Heart right ventricle (tissue), 16 donors: ENCODE measurements around the gene ACTG2. TPM values are rescaled to one million over a fixed set of nuclear protein-coding genes. Genes with fewer than 3 reads are reported as not detected.

Experiments
- ATAC-seq, 8 donors: fragments of 200-7000 bp; cut with Tn5 transposase; one replicate each; pipeline ENCODE4 v1.9.1; 2020; ENCODE audit warnings: mild to moderate bottlenecking in 8 of 8, moderate library complexity in 8 of 8, moderate number of reproducible peaks in 1 of 8
- DNase-seq, 2 donors: peaks; one replicate each; pipeline ENCODE4 v3.0.0-alpha.2; 2020
- H3K27ac ChIP-seq, 10 donors: fragments of 200-600 bp; sonication (generic) in 2 of 10; one replicate each; pipeline versions ENCODE4 v1.5.0 to v1.8.0; 2020 to 2022; ENCODE audit warnings: mild to moderate bottlenecking in 3 of 10
- H3K27me3 ChIP-seq, 7 donors: fragments of 200-600 bp; one replicate each; pipeline ENCODE4 v1.8.0; 2021 to 2022; ENCODE audit warnings: mild to moderate bottlenecking in 2 of 7
- H3K36me3 ChIP-seq, 9 donors: fragments of 200-600 bp; sonication (generic) in 1 of 9; one replicate each; pipeline versions ENCODE4 v1.5.0 to v1.8.0; 2020 to 2022; ENCODE audit warnings: mild to moderate bottlenecking in 2 of 9
- H3K4me1 ChIP-seq, 9 donors: fragments of 200-600 bp; sonication (generic) in 1 of 9; one replicate each; pipeline versions ENCODE4 v1.5.0 to v1.8.0; 2020 to 2022; ENCODE audit warnings: mild to moderate bottlenecking in 4 of 9
- H3K4me3 ChIP-seq, 10 donors: fragments of 200-600 bp; sonication (generic) in 2 of 10; one replicate each; pipeline versions ENCODE4 v1.5.0 to v1.8.0; 2020 to 2022; ENCODE audit warnings: mild to moderate bottlenecking in 7 of 10, moderate library complexity in 2 of 10
- H3K9me3 ChIP-seq, 11 donors: fragments of 200-600 bp in 10 of 11; sonication (generic) in 2 of 11; one replicate each; pipeline versions ENCODE4 v1.5.0 to v1.8.0; 2013 to 2022; ENCODE audit warnings: mild to moderate bottlenecking in 2 of 11, control low read depth in 1 of 11, moderate library complexity in 1 of 11
- WGBS, 2 donors: extraction: QIAGEN DNeasy Blood & Tissue Kit; methylation state at CpG; one replicate each; pipeline ENCODE4 v1.1.7; 2013; ENCODE audit warnings: inconsistent platforms in 1 of 2; 5-methylcytosine and 5-hydroxymethylcytosine counted together
- intact Hi-C, 10 donors: fragments of 100-400 bp; cut with DNase I; formaldehyde crosslinking; loops; one replicate each; pipeline versions ENCODE4 v1.11.1 to v1.14.2; 2022
- polyA plus RNA-seq, 2 donors: library from polyadenylated mRNA; stranded (reverse); fragments of 200-250 nt; gene quantifications; one replicate each; pipeline ENCODE4 v1.2.3, GENCODE V29; 2013
- total RNA-seq, 10 donors: library from RNA; stranded (reverse); fragmentation: NEBNext Ultra II Directional in 3 of 10; extraction: Animal tissue kit (Norgen Biotek cat#: 25700) in 3 of 10; gene quantifications; one replicate each; pipeline versions ENCODE4 v1.2.1 to v1.2.4, GENCODE V29; 2021 to 2023
- TF ChIP-seq, protein P1 (sequence below), 9 donors: fragments of 200-600 bp; sonication (generic) in 2 of 9; IDR thresholded peaks; one replicate each; pipeline versions ENCODE4 v1.5.0 to v1.8.0; 2021 to 2022; ENCODE audit warnings: antibody characterized with exemption in 9 of 9, mild to moderate bottlenecking in 5 of 9, moderate library complexity in 1 of 9
- donor health status: Arrhythmogenic right ventricular cardiomyopathy.
- donor health status: ischemic (EF 13 %, LVEDD 7.1; RV severe dilation, severe dysfunction).
- donor health status: healthy with polysubstance abuse.
- donor health status: DM: no; HTN: yes; CAD: no.
- donor health status: DM: no; HTN: no; CAD: no.
- donor health status: ischemic (EF 25% LVEDD 6.9; RV normal size, moderate dysfunction).
- donor health status: ischemic (EF 25% LVEDD 5.7; RV mildly dilated, moderate dysfunction).
- donor health status: healthy.
- donor health status: DM: yes; HTN: yes; CAD: no.
- donor health status: Ischemic cardiomyopathy.
- donor health status: ischemic (EF 35%, LVEDD 5.7; RV mildly dilated, moderate dysfunction).
- donor health status: nonischemic (EF 11% LVEDD 7.7; RV severe dilation, severe dysfunction).
- donor health status: DM: yes; HTN: yes; CAD: no.
- donor health status: PGD.
- donor health status: ischemic (EF 29% LVEDD 5.4; RV normal size, mild dysfunction).
- donor health status: nonischemic (EF 23%, LVEDD 6.1; RV moderate dilation, normal function).

Gene ACTG2
- total and polyA plus RNA-seq, 12 donors: 0.52 to 44.1 (median 2.0) TPM

DNA sequence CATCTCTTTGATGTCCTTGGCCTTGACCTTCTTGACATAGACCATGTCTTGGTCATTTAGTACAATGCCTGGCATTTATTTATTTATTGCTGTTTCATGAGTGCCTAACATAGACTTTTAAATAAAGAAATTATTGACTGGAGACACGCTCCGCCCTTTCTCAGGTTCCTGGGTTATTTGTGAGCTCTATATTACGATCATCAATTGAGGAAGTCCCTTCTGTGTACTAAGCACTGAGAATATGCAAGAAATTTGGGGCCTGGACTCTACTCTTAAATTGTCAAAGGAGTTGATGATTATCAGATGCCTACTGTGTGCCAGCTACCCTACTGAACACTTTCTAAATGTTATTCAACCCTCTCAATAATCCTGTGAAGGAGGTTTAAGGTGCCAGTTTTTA lies 72.2 kb downstream of the ACTG2 start:
- H3K9me3 ChIP-seq: peaks cover 0 to 12% (median 0%) of the 10 kb centered on the region in 11 donors
- no peak overlapping the region for H3K4me3 ChIP-seq
- DNase-seq (no peak), ATAC-seq (no peak)
- intact Hi-C loops: no loop called here
- peaks cover 0 to 22% (median 2%) of the 10 kb centered on the region in 9 donors for H3K4me1 ChIP-seq
- no peaks in the 10 kb centered on the region for H3K27me3 ChIP-seq
- TF ChIP-seq, protein P1, sequence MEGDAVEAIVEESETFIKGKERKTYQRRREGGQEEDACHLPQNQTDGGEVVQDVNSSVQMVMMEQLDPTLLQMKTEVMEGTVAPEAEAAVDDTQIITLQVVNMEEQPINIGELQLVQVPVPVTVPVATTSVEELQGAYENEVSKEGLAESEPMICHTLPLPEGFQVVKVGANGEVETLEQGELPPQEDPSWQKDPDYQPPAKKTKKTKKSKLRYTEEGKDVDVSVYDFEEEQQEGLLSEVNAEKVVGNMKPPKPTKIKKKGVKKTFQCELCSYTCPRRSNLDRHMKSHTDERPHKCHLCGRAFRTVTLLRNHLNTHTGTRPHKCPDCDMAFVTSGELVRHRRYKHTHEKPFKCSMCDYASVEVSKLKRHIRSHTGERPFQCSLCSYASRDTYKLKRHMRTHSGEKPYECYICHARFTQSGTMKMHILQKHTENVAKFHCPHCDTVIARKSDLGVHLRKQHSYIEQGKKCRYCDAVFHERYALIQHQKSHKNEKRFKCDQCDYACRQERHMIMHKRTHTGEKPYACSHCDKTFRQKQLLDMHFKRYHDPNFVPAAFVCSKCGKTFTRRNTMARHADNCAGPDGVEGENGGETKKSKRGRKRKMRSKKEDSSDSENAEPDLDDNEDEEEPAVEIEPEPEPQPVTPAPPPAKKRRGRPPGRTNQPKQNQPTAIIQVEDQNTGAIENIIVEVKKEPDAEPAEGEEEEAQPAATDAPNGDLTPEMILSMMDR (IDR thresholded peaks at IDR 0.05): no peak
- WGBS, 2 donors: 94 to 97% methylated on average over 3 of the region's 3 CpGs
- H3K36me3 ChIP-seq: peaks cover 0 to 7% (median 0%) of the 10 kb centered on the region in 9 donors
- H3K27ac ChIP-seq: no peak overlapping the region

DNA sequence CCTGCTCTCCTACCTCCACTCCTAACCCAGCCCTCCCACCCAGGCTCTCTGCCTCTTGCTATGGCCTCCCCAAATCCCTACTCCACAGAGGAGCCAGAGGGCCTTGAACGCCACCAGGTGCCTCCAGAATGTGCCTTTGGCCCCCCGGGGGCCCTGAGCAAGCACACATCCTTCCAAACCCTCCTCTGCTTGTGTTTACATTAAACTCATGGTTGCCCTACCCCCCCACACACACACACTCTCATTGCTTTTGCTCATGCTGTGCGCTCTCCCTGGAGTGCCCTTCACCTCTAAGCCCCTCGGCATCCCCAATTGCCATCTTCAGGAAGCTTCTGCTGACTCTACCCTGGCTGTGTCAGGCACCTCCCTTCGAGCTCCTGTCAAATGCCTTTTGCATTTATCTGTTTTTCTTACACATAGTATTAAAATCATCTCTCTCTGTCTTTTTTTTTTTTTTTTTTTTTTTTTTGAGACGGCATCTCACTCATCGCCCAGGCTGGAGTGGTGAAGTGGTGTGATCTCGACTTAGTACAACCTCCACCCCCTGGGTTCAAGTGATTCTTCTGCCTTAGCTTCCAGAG lies 75.6 kb downstream of the ACTG2 start:
- 88 to 91% methylated on average over 8 of the region's 8 CpGs for WGBS, 2 donors
- no peaks in the 10 kb centered on the region for H3K27me3 ChIP-seq
- intact Hi-C loops: no loop called here
- H3K4me3 ChIP-seq: no peak overlapping the region
- H3K9me3 ChIP-seq: no peaks in the 10 kb centered on the region
- no peak for DNase-seq
- no peak for ATAC-seq
- no peaks in the 10 kb centered on the region for H3K36me3 ChIP-seq
- TF ChIP-seq, protein P1 (IDR thresholded peaks at IDR 0.05): no peak
- H3K27ac ChIP-seq: no peak overlapping the region
- H3K4me1 ChIP-seq: peaks cover 3 to 55% (median 23%) of the 10 kb centered on the region in 9 donors

DNA sequence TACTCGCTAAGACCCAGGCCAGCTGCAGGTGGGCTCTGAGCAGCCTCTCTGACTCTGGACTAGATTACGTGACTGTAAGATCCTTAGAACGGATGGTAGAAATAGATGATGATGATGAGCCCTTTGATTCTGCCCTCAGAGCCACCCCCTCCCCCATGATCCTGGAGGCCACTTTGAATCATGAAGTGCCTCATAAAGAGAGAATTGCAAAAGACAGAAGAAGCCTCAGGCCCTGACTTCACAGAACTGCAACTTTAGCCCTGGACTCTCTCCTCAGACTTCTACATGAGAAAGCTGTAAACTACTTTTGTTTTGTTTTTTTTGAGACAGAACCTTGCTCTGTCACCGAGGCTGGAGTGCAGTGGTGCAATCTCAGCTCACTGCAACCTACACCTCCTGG lies 76.5 kb downstream of the ACTG2 start:
- Histone ChIP-seq H3K27me3 (no peaks in the 10 kb centered on the region), H3K36me3 (no peaks in the 10 kb centered on the region), H3K27ac (peak overlapping the region in 1 of 10 donors; percentile 66), H3K4me1 (peaks cover 3 to 55% (median 23%) of the 10 kb centered on the region in 9 donors), H3K9me3 (no peaks in the 10 kb centered on the region), H3K4me3 (no peak overlapping the region)
- DNase-seq (no peak), ATAC-seq (no peak)
- WGBS, 2 donors: 87 to 90% methylated on average over 4 of the region's 4 CpGs
- intact Hi-C loops: no loop called here
- TF ChIP-seq, protein P1 (IDR thresholded peaks at IDR 0.05): no peak

Other genes with a start within 250 kb of the ACTG2 start
- 10 to 100 TPM; 17.1 to 42.3 (median 20.7) TPM for gene TPRKB, start 155.7 kb upstream of the ACTG2 start, total RNA-seq
- 10 to 100 TPM; 66.4 to 83.2 TPM for gene TPRKB, start 155.7 kb upstream of the ACTG2 start, polyA plus RNA-seq
- 10 to 100 TPM in 7 of 10 donors, 1 to 10 TPM in 3; 9.2 to 11.6 (median 10.8) TPM for gene DUSP11, start 112.9 kb upstream of the ACTG2 start, total RNA-seq
- 10 to 100 TPM in 1 of 2 donors, 1 to 10 TPM in 1; 7.9 to 12.9 TPM for gene DUSP11, start 112.9 kb upstream of the ACTG2 start, polyA plus RNA-seq
- not detected for gene C2orf78, start 108.8 kb upstream of the ACTG2 start, total RNA-seq
- not detected for gene C2orf78, start 108.8 kb upstream of the ACTG2 start, polyA plus RNA-seq
- gene STAMBP, start 64.0 kb upstream of the ACTG2 start, total RNA-seq: 10 to 100 TPM; 24.6 to 37.5 (median 33.0) TPM
- 10 to 100 TPM; 12.1 to 24.4 TPM for gene STAMBP, start 64.0 kb upstream of the ACTG2 start, polyA plus RNA-seq
- gene DGUOK, start 33.9 kb downstream of the ACTG2 start, total RNA-seq: 10 to 100 TPM; 18.7 to 29.4 (median 22.6) TPM
- 10 to 100 TPM; 38.7 to 56.2 TPM for gene DGUOK, start 33.9 kb downstream of the ACTG2 start, polyA plus RNA-seq
- 1 to 10 TPM; 2.1 to 8.0 (median 2.9) TPM for gene TET3, start 91.9 kb downstream of the ACTG2 start, total RNA-seq
- gene TET3, start 91.9 kb downstream of the ACTG2 start, polyA plus RNA-seq: 1 to 10 TPM; 1.1 to 1.3 TPM